GM06990 (cell line): ENCODE results near the gene LUC7L3.

Source experiments
- DNase-seq: peaks from one replicate; pipeline ENCODE4 v3.0.0-alpha.2; 2011; ENCODE audit not compliant: insufficient read length; ENCODE audit errors: extremely low read depth
- H3K27me3 ChIP-seq: replicated peaks from 2 replicates; pipeline ENCODE4 v1.6.0; 2011; ENCODE audit warnings: low read length; ENCODE audit not compliant: control insufficient read depth, insufficient read depth
- H3K36me3 ChIP-seq: 2 replicates; pipeline ENCODE4 v1.5.1; 2011; ENCODE audit warnings: low read length; ENCODE audit not compliant: control insufficient read depth, insufficient read depth
- H3K4me3 ChIP-seq: replicated peaks from 2 replicates; pipeline ENCODE4 v1.5.1; 2011; ENCODE audit warnings: low read depth, mild to moderate bottlenecking, control low read depth, low read length
- CTCF ChIP-seq: IDR thresholded peaks from 2 replicates; pipeline ENCODE4 v1.5.1; 2011; ENCODE audit warnings: low read length, control low read depth, mild to moderate bottlenecking, inconsistent platforms; ENCODE audit not compliant: insufficient read depth, poor library complexity, severe bottlenecking

The LUC7L3 gene

DNA sequence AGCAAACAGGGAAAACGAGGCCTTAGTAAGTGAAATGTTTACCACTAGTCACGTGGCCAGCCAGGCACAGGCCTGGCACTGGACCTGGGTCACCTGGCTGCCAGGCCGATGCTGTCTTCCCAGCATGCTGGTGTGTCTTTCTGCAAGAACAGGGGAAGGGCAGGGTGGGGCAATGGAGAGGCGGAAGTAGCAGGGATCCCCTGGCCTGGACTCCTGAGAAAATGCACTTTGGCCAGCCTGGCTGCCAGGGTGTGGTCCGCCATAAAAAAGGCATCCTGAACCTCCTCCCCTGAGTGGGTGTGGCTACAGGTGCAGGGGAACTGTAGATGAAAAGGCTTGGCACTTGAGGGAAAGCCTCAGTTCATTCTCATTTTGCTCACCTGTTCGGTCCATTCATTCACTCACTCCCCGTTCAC lies 49.0 kb downstream of the LUC7L3 start:
- Histone ChIP-seq H3K4me3 (no peak overlapping the region), H3K36me3 (no peaks in the 10 kb centered on the region), H3K27me3 (no peaks in the 10 kb centered on the region)
- no peak for TF ChIP-seq CTCF
- no peak for DNase-seq

DNA sequence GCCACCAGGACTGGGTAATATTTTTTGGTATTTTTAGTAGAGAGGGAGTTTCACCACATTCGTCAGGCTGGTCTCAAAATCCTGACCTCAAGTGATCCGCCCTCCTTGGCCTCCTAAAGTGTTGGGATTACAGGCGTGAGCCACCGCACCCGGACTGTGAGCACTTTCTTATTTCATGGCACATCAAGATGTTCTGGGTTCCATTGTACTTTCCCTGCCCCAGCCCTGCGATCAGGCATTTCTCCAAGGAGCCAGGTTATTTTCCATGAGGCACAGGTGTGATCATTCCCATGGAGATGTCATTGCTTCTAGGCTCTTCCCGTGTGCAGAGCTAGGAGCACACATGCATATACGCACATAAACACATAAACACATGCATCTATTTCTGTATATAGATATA lies 50.5 kb downstream of the LUC7L3 start:
- Histone ChIP-seq H3K27me3 (no peaks in the 10 kb centered on the region), H3K4me3 (no peak overlapping the region), H3K36me3 (no peaks in the 10 kb centered on the region)
- no peak for TF ChIP-seq CTCF
- DNase-seq = no peak

GRCh38 chr17:50770346-50770745 lies 50.9 kb downstream of the LUC7L3 start:
- H3K4me3 ChIP-seq = no peak overlapping the region
- H3K36me3 ChIP-seq = no peaks in the 10 kb centered on the region
- no peak for TF ChIP-seq CTCF
- no peaks in the 10 kb centered on the region for H3K27me3 ChIP-seq
- DNase-seq = no peak

DNA sequence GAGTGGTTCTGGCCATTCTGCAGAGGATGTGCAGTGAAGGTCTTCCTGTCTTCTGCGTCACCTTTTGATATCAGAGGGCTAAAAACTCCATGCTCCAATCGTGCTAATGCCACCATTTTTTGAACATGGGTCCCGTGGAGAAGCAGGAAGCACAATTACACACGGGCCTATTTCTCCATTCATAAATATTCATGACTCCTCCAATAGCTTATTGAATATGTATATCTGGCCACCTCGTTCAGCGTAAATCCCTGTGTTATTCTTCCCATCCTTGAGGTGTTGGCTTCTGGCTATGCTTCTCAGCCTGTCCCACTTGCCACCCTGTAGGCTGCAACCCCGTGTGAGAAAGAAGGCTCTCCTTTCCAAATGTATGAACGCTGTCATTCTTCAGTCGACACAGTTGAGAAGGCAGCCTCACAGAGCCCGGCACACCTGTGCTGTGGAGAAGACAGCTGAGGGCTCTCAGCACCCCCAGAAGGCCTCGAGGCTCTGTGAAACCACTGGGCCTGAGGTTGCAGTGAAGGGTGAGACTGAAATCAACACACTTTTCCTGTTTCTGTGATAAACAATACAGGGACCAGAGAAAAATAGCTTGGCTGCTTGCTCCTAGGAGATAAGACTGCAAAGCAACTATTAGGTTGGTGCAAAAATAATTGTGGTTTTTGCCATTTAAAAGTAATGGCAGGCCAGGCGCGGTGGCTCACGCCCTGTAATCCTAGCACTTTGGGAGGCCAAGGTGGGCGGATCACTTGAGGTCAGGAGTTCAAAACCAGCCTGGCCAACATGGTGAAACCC lies 52.8 kb downstream of the LUC7L3 start:
- Histone ChIP-seq H3K36me3 (no peaks in the 10 kb centered on the region), H3K4me3 (no peak overlapping the region), H3K27me3 (no peaks in the 10 kb centered on the region)
- DNase-seq = peak; percentile 28
- TF ChIP-seq CTCF = no peak

DNA sequence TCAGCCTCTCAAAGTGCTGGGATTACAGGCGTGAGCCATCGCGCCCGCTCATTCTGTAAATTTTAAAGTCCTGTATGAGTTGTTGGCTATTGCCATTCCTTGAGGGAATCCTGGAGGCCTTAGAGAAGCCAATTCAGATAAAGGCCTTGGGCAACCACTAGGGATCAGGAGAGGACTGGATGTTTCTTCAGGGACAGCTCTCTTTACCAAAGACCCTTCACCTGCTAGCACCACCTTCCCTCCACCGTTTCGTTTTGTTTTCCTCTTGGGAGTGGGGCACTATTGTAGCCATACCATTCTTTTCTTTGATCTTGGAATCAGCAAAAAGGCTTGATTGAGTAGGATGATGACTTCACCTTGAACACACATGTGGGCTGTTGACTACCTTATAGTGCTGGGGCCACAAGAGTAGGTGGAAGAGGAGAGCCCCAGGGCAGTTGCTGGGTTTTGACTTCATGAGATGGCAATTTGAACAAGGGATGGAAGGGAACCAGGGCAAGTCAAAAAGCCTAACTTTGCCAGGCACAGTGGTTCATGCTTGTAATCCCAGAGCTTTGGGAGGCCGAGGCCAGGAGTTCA lies 54.9 kb downstream of the LUC7L3 start:
- H3K36me3 ChIP-seq = no peaks in the 10 kb centered on the region
- DNase-seq = no peak
- no peak for TF ChIP-seq CTCF
- H3K4me3 ChIP-seq = no peak overlapping the region
- H3K27me3 ChIP-seq = no peaks in the 10 kb centered on the region
